IPS DF 4.7 (cell line): ENCODE measurements around the gene GRID1.

Experiments used
- DNase-seq: peaks from one replicate; pipeline ENCODE4 v3.0.0-alpha.2; 2013; ENCODE audit warnings: low spot score; ENCODE audit errors: extremely low read depth

GRID1 gene

GRCh38 chr10:86169506-86170254 lies 196.9 kb downstream of the GRID1 start:
- no peak for DNase-seq

- no peak for DNase-seq
These were observed 197.5 kb downstream of the GRID1 start for GRCh38 chr10:86169066-86169465.

DNA sequence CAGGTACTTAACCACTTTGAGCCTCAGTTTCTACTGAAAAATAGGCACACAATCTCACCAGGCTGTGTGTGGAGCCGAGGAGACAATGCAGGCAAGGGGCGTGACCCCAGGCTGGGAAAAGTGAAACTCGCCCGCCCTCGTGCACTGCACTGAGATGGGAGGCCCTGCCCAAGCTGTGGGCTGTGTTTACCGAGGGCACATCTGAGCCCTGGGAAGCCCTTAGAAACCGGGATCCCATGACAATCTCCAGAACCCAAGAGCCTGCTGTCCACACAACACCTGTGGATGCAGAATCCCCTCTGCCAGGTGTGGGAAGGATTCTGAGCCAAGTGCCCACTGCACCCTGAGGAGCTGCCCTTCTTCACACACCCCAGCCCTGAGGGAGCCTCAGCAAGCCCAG lies 198.3 kb downstream of the GRID1 start:
- no peak for DNase-seq

DNA sequence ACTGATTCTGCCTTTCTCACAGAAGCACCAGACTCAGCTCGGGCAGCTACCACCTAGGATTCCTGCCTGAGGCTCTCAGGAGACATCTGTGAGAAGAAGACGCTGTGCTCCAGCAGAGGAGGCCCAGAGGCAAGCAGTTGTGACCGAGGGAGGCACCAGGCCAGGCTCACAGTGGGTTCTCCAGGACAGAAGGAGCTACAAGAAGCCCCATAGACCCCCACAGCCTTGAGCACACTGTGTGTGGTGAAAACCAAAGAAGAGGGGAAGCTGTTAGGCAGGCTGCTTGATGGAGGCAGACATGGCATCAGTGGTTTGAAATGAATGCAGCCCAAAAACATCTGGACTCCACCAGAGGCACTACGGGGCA lies 198.8 kb downstream of the GRID1 start:
- no peak for DNase-seq

GRCh38 chr10:86167121-86167761 lies 199.4 kb downstream of the GRID1 start:
- no peak for DNase-seq

DNA sequence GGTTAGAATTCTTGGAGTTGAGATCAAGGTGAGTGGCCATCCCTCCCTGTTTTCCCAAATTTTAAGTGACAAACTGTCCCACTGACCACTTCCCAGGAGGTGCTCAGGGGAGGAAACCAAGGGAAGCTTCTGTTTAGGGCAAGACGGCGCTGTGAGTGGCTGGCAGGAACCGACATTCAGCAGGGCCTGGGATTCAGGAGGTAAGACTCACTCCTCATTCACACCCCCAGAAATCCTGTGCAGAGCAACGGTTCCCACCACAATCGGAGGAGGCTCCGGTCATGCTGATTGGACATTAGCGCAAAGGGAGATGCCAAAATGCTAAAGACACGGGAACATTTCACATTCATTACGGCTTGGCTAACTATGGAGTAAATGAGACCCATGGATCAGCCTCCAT lies 200.9 kb downstream of the GRID1 start:
- DNase-seq = no peak

GRCh38 chr10:86164960-86165630 lies 201.5 kb downstream of the GRID1 start:
- DNase-seq = no peak

GRCh38 chr10:86164174-86164774 lies 202.3 kb downstream of the GRID1 start:
- no peak for DNase-seq

DNA sequence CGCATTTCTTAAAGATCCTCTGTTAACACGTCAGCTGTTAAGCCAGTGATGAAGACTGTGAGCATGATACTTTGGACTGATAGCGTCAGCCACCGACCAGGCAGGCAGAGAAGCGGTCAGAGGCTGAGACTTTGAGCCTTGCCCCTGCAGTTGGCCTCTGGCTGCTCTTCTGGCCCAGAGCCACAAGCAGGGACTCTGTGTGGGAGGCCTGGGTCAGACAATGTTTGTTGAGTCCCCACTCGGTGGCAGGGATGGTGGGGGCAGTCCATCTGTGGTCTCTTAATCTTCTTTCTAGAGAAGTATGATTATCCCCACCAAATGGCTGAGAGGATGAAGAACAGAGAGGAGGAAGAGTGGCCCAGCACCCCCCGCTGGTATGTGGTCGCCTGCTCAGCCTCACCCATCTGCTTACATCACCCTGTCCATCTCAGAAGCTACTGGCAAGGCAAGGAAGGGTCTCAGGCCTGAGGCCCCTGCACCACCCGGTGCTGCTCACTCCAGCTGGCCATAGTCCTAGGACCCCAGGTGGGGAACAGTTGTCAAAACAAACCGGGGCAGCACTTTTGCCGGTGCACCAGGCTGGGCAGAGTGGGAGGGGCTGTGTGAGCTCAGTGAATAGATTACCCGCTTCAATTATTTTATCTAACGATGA lies 202.9 kb downstream of the GRID1 start:
- DNase-seq = no peak

DNA sequence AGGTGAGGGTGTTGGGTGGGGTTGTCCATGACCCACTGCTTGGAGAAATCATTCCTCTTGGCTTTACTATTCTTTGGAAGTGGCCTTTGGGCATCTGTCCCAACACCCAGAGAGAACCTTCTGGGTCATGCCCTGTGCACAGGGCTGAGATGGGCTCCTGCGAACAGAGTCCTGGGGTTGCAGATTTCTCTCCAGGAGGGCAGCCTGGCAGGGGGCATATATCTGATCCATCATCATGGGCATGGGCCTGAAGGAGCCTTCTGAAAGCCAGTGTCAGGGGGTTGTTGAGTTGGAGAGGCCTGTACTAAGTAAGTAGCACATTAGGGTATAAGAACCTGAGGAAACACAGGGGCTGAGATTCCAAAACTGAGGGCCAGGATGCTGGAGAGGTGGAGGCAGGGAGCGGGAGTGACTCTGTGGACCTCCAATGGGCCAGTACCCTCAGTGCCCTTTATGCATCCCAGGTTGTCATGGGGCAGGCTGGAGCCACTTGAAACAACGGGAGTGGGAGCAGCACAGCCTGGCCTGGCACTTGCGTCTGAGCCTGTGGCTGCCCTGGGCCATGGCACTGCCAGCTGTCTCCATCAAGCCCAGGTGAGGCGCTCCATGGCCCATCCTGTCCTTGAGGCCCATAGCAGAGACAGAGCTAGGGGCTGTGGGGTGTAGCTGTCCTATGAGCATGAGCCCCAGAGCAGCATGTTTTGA lies 203.7 kb downstream of the GRID1 start:
- DNase-seq = no peak

- no peak for DNase-seq
These were observed 204.6 kb downstream of the GRID1 start for GRCh38 chr10:86162036-86162435.

- DNase-seq = no peak
These were observed 205.6 kb downstream of the GRID1 start for GRCh38 chr10:86160890-86161585.

- no peak for DNase-seq
These were observed 206.8 kb downstream of the GRID1 start for GRCh38 chr10:86159797-86160196.

DNA sequence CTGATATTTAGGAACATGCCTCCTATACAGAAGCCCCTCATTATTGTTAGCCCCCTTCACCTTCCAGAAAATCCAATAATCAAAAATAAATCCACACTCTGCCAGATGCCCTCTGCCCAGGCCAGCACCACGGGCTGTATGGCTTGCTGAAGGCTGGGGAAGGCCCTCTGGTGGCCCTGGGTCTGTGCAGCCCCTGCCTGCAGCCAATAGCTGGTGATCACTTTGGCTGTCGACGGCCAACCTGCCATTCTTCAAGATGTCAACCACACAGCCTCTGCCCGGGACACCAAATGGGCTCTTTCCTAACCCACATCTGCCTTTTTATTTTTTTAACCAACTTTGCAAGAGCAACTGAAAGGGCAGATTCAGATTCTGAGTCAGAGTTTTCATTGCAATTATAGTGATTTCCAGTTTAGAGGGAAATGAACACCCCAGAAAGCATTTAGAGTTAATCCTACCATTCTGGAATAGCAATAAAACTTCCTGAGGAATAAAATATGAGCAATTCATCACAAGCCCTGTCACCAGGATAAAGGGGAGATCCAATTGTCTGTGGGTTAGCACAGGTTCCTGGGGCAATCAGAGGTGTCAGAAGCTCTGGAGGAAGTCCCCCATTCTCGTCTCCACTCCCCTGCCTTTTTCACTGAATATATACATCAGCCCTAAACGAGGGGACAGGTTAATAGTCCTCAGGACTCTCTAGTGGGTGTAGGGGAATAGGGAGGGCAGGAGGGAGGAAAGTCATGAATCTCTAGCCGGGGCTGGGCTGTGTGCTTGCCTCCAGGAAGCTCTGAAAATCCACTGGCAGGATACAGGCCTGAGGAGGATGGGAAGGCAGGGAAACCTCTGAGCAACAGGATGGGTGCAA lies 211.3 kb downstream of the GRID1 start:
- no peak for DNase-seq

DNA sequence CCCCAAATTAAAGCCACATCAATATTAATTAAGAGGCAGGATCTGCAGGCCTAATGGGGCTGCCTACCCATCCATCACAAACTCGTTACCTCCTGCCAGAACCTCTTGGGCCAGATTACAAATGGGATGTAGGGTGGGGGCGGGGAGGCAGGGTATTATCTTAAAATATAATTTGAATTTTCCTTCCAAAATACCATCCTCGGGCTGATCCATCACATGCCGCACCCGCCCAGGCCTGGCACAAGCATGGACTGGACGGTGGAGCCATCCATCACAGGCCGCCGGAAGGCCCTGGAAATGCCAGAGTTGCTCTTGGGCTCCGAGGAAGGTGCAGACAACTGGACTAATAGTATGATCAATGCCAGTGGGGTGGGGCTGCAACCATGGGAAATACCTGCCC lies 212.8 kb downstream of the GRID1 start:
- no peak for DNase-seq

- DNase-seq = no peak
These were observed 213.7 kb downstream of the GRID1 start for GRCh38 chr10:86152911-86153310.

GRCh38 chr10:86152354-86152753 lies 214.2 kb downstream of the GRID1 start:
- DNase-seq = no peak

GRCh38 chr10:86151613-86152012 lies 215.0 kb downstream of the GRID1 start:
- no peak for DNase-seq

DNA sequence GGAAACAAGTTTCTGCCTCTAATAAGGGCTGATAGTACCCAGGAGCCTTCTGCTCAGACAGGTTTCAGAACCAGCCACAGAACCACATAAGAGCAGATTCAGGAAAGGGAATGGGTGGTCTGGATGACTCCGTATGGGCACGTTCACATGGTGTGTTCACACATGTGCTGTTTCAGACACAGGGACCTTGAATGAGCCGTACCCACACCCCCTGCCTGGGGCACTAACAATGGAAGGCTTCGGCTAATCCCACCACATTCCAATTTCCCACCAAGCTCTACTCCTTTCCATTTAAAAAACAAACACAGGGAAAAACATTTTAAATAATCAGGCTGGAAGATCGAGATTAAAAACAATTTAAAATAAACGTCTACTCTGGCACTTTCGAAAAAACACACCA lies 217.3 kb downstream of the GRID1 start:
- DNase-seq = no peak

- no peak for DNase-seq
These were observed 218.5 kb downstream of the GRID1 start for GRCh38 chr10:86148117-86148516.
